Fibroblast of skin of right quadriceps (primary cell): Measurements from ENCODE around the gene DIS3L2.
"Not testable (repeated sequence)": the region's sequence is repeated elsewhere in the genome, so short reads cannot be mapped to it uniquely, and the experiment has no call there.

Experiments
- DNase-seq: peaks from one replicate; pipeline ENCODE4 v3.0.0-alpha.2; 2013

The DIS3L2 gene

DNA sequence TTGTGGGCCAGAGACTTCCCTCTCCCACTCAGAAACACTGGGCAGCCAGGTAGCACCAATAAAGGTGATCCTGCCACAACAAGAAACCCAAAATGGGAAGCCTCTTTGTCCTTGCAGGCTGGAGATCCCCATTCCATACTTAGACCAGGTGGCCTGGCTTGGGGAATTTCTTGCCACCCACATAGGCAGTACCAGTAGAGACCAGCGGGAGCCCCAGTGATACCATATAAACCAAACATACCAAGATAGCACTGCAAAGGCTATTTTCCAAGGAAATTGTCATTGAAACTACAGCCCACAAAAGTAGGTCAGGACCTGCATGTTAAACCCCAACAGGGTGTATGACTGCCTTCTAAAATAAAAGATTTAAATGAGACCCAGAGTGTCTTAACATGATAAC is 171.6 kb downstream of the DIS3L2 start:
- no peak for DNase-seq

DNA sequence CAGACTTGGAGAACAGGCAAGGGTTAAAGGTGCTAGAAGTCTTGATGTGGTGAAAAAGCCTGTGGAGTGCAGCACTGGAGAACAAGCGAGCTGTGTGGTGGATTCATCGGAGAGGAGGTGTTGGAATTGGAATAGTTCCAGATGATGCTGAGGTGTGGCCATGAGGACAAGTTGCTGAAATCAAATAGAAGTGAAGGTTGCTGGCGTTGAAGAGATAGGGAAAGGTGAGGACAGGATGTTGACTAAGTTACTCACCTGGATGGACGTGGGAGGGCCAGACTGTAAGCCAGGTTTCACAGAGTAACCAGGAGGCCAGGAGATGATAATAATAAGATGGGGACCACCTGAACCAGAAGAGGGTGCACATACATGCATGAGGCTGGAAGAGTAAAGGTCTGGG is 173.4 kb downstream of the DIS3L2 start:
- DNase-seq: no peak

DNA sequence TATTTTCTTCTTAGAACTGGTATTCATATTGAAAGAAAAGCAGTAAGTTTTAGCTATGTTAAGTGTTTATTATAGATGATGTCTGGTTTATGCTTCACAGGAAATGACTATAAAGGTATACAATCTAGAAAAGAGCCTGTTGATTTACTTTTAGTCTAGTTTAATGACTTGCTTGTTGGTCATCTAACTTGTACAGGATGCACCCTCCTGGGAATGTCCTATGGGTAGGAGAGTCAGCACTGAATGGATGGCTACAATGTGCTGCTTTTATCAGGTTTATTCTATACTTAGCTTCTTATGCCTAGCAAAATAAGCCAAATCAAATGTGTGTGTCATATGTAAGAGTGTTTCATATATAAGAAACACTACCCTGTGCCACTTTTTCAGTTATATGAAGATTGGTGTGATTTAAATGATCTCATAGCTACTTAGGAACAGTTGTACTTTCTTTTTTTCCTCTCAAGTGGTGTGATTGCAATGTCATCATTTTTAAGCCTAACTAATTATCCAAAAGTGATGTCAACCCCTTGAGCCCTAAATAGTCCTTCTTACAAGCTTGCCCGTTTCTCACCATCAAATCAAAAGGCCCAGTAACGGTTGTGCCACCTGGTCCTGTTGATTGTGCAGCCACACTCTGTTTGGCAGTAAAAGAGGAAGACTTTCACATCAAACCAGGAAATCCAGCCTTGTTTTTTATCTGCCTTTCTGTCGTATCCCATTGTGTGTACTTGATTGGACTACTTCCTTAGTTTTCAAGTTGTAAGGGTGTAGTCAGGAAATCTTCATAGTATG is 176.0 kb downstream of the DIS3L2 start:
- DNase-seq: peak; percentile 28

DNA sequence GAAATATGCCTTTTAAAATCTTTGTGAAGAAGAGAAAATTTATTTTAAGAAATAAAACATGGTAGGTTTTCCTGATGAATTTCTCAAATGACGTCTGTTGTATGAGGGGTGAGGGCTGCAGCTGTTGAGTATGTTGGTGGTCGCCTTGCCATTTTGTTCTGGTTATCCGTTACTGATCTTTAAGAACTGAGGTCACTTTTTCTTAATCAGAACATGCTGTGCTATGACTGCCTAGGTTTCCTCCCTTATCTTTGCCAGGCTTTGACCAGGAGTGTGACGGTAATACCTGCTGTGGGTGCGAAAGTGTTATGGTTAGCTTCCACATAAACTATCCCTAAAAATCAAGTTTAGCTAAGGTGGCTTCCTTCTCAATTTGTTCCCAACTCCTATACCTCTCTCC is 176.9 kb downstream of the DIS3L2 start:
- no peak for DNase-seq

DNA sequence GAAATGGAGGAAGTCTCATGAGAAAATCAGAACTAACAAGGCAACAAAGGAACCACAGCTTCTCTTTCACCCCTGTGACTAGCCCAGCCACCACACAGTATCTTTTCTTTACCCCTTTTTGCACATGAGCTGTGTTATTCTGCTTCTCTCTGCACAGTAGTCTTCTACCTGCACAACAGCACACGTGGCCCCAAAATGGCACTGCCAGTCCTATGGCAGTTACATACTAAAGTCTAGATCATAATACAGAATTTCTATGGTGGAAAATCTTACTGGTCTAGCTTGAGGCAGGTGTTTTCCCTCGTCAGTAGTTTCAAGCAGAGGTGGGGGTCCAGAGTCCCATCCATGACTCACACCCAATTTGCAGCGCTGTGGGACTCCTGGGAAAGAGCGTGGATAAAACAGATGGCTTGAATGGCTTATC is 177.7 kb downstream of the DIS3L2 start:
- DNase-seq: no peak

DNA sequence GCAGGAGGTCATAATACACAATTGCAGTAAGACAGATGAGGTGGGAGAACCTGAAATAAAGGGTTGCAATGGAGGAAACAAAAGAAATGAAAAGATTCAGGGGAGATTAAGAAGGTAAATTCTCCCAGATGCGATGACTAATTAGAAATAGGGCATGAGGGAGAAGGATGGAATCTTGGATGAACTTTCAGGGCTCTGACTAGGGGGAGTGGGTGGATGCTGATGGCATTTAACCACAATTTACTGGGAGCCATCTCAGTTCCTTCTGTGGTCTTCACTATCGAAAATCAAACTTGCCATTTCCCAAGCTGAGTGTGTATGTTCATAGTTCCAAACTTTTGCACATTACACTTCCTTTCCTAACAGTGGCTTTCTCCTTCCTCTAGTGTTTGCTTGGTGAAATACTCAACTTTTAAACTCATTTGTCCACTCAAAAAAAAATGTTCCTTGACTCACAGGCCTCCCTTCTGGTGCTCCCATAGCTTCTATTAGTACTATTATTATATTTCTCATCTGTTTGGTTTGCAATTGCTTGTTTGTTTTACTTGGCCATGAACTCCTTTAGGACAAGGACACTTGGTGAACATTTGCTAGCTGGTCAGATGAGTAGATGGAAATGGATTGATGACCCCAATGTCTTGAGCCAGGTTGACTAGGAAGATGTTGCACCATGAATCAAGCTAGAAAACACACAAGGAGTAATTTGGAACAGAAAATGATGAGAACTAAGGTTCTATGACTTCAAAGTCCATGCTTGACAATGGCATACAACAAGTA is 178.5 kb downstream of the DIS3L2 start:
- peak; percentile 35 for DNase-seq

DNA sequence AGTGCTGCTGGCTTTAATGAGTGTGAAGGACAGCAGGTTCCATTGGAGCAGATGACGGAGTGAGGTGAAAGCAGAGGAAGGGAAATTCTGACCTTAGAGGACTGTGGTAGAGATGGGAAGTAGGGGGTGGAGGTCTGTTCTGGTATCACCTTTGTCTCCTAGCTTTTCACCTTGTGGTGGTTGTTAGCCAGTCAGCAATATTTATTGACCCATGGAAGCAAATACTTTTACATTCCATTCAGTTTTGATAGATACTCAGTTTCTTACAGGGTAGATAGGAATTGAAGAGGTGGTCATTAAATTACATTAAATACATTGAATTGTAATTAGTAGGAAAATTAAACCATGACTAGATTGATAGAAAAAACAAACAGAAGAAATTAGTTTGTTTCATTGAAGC is 180.1 kb downstream of the DIS3L2 start:
- no peak for DNase-seq

DNA sequence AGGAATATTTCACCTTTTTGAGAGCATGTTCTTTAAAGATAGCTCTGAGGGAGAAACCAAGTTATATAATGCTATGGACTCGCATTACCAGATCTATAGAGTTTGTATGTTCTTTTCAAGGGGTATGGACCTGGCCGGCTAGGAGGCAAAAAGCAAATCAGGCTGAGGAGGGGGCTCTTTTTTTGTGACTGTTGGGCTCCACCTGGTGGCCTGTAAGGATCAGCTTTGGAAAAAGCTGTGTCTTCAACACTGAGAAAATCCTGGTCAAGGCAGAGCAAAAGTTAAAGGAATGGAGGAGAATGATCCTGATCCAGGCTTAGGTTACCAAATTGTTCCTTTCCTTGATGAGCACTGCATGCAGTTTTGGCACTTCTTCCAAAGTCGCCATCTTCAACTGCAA is 180.5 kb downstream of the DIS3L2 start:
- DNase-seq: peak; percentile 32

DNA sequence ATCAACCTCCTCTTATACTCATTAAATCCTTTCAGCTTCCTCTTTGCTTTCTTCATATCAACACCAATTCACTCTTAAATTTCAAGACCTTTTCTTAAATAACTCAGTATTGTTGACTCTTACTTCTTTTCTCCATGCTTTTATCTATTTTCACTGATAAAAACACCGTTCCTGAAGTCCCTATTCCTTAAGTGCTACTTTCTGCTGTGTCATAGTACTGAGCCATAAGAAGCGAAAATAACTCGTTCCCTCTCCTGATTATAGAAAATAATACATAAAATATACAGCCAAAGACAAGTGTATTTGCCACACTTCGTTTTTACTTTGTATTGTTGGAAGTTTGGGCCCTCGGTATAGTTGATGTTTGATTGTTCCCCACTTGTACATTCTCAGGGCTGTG is 181.0 kb downstream of the DIS3L2 start:
- no peak for DNase-seq

DNA sequence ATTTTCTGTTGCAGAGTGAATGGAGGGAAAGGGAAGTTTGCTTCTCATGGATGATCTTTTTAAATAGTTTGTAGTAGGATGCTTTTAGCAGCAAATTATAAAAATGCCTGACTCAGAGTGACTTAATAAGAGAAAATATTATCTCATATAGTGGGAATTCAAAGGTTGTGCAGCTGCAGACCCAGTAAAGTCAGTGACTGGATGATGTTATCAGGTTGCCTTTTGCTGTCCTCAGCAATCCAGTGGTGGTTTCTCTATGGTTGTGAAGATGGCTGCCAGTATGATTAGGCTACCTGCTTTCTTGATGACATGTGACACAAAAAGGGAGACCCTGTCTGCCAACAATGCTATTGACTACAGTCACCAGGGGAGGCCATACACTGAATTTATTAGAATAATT is 184.8 kb downstream of the DIS3L2 start:
- DNase-seq: peak; percentile 13

DNA sequence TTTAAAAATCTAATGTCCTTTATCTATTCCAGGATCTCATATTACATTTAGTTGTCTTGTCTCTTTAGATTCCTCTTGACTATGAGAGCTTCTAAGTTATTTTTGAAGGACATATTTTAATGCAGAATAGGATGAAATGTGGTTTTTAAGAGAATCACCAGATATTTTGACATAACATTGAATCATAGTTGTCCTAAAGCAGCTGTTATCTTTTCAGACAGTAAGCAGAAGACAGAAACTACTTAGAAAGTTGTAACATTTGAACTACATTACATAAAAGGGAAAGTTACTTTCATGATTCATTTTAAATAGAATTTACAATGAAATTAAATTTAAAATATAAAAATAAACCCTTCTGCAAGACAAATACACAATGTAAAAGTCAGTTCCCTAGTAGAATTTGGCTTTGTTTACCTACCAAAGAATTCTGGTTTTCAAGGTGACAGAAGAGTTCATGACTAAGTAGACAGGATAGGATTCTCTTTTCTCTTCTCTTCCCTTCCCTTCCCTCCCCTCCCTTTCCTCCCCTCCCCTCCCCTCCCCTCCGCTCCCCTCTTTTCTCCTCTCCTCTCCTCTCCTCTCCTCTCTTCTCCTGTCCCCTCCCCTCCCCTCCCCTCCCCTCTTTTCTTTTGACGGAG is 186.0 kb downstream of the DIS3L2 start:
- DNase-seq: no peak

DNA sequence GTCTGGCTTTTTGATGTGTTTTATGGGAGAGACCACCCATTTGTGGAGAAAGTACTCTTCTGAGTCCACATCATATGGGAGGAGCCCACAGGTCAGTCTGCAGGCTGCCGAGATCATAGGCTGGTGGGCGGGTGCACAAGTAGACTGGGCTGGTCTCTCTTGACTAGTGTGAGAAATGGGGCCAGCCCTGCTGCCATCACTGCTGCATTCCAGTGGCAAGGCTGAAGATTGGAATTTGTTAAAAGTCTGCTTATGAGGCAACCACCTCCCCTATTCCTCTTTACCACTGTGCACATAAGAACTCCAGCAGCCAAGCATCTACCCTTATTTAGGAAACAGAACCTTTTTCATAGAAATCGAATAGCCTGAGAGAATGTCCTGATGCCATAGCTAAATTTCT is 200.7 kb downstream of the DIS3L2 start:
- DNase-seq: no peak

DNA sequence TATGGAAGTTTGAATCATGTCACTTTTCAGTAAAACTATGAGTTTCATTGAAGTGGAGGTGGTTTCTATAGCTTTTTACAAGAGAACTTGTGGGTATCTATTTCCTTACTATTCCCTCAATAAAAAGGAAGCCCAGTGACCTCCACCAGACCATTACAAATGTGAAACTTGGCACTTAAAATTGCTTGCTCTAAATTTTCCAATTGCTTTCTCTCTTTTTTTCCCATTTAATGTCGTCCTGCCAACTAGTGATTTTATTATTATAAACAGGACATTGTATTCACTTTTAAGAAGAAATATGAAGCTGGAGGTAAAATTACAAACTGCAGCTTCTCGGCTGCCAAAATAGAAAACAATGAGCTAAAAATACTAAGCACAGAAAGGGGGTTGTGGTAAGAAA is 208.9 kb downstream of the DIS3L2 start:
- no peak for DNase-seq

DNA sequence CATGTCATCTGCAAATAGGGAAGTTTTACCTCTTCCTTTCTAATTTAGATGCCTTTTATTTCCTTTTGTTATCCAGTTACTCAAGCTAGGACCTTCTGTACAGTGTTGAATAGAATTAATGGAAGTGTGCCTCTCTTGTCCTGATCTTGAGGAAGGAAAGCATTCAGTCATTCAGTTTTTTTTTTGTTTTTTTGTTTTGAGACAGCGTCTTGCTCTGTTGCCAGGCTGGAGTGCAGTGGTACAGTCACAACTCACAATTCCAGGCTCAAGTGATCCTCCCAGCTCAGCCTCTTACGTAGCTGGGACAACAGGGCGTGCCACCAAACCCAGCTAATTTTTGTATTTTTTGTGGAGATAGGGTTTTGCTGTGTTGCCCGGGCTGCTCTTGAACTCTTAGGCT is 213.1 kb downstream of the DIS3L2 start:
- no peak for DNase-seq

DNA sequence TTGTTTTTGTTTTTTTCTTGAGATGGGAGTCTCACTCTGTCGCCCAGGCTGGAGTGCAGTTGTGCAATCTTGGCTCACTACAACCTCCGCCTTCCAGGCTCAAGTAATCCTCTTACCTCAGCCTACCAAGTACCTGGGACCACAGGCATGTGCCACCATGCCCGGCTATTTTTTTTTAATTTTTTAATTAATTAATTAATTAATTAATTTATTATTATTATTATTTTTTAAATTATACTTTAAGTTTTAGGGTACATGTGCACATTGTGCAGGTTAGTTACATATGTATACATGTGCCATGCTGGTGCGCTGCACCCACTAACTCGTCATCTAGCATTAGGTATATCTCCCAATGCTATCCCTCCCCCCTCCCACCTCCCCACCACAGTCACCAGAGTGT is 215.1 kb downstream of the DIS3L2 start:
- DNase-seq: not testable (repeated sequence)

DNA sequence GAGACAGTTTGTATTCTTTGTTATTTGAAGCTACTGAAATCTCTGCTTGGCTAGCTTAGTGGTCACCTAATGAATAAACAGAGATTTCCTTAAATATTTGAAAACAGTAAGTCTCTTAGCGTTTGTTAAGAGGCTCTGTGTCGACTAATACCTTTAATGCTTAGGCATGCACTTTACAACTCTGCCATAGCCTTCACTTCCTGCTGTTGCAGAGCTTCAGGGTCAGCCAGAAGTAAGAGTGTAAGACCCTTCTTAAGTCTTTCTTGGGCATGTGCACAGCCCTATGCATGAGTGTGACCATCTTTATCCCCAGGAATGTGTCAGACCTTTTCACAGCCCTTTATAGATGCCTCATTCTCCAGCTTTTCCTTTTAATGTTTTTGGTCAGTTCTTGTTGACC is 221.8 kb downstream of the DIS3L2 start:
- no peak for DNase-seq

DNA sequence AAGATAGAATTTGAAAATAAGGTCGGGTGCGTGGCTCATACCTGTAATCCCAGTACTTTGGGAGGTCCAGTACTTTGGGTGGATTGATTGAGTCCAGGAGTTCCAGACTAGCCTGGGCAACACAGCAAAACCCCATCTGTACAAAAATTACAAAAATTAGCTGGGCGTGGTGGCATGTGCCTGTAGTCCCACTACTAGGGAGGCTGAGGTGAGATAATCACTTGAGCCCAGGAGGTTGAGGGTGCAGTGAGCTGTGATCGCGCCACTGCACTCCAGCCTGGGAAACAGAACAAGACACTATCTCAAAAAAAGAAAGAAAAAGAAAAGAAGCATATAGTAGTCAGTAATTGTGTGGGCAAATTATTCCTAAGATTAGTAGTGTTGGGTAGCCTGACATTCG is 222.8 kb downstream of the DIS3L2 start:
- no peak for DNase-seq

DNA sequence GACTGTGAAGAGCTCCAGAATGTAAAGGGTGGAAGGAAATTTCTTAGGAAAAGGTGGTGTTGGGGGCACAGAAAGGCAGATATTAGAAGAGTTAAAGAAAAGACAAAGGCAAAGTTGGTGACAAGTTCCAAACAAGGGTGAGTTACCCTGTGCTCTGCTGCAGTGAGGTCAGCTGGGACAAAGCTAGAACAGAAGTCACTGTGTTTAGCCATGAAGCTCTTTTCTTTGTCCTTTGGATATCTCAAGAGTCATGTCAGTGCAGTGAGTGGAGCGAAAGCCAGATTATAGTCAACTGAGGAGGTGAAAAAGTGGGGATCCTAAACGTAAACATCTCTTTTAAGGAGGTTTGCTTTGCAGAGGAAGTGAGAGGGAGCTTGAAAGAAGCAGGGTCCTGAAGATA is 229.3 kb downstream of the DIS3L2 start:
- no peak for DNase-seq

DNA sequence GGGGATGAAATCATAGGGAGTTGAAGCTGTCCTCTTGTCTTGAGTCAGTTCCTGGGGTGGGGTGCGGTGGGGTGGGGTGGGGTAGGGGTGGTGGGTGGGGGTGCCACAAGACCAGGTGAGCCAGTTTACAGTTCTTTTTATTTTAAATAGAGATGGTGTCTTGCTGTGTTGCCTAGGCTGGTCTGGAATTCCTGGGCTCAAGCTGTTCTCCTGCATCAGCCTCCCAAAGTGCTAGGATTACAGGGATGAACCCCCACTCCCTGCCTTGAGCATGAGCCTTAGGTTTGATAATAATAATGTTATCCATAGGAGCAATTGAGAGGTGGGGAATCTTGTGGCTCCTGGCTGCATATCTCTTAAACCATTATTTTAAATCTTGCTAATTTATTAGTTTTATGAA is 234.0 kb downstream of the DIS3L2 start:
- DNase-seq: no peak

DNA sequence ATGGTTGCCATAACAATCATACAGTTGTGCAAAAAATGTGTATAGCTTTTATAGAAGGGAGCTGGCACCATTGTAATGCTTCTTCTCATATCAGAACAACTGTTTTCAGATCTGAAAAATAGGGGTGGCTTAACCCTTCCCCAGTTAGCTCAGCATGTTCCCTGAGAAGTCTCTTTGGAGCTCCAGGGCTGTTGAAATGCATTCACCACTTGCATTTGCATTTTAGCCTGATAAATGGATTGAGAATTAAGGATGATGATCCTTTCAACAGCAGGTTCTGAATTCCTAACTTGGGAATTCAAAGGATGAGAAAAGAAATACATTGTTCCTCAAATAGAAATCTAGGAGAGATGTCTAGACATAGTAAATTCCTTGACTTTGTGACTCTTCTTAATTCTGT is 235.3 kb downstream of the DIS3L2 start:
- DNase-seq: no peak

DNA sequence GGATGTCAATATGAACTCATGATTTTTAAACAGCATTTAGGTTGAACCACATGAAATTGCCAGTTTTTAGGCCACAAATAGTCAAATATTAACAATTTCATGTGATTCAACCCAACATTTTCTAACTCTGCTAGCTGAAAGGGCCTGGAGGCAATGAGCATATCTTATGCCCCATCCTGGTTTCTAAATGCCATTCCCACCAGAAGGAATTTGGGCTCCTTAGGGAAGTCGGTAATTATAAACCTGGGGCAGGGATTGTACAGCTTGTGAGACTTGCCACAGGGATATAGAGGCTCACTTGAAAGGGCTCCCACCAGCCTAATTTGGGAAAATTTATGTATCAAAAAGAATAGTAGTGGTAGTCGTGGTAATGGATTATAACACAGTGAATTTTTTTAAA is 238.7 kb downstream of the DIS3L2 start:
- DNase-seq: no peak

DNA sequence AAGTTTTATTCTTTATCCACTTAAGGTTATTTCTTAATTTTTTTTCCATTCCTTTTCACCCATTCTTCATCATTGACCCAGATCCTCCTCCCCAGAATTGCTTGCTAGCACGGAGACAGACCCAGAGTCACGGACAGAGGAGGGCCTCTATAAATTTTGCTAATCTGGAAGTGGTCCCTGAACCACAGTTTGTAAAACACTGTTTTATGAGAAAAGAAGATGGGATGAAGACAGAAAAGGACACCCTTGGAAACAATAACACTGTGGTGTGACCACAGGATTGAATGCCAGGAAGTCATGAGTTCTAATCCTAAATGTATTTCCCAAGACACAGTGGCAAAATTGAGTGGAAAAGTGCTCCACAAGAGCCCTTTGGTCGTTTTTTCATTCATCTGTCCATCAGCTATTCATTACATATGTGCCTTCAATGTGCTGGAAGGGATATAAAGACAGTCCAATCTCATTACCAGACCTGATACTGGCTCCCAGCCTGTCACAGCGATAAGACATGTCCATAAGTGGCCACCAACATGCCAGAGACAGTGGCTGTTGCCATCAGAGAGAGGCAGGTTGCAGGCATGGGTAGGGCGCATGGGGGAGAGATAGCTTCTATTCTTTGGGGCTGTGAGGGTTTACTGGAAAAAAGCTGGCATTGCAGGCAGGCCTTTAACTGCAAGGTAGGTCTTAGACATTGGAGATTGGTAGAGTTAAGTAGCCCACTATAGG is 241.8 kb downstream of the DIS3L2 start:
- DNase-seq: no peak

DNA sequence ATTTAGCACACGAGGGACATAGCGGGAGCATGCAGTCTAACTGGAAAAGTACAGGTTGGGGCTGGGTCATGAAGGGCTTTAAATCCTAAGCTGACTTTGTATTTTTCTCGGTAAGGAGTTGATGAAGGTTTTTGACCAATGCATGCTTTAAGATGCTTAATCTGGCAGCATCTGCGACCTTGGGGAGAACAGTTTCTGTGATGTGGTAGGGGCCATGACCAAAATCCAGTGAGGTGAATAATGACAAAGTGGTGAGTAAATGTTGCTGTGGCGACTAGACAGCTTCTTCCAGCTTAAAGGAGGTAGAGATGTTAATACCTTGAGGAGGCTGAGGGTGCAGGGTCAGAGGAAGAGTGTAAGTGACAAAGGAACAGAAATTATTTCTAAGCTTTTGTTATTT is 242.4 kb downstream of the DIS3L2 start:
- DNase-seq: peak; percentile 3
